ENCODE data around the gene SRPK1. TPM values are rescaled to one million over a fixed set of nuclear protein-coding genes. Genes with fewer than 3 reads are reported as not detected.

The SRPK1 gene
- total RNA-seq, 4 donors from 2014 or later = 38.2 to 104 (median 56.7) TPM

DNA sequence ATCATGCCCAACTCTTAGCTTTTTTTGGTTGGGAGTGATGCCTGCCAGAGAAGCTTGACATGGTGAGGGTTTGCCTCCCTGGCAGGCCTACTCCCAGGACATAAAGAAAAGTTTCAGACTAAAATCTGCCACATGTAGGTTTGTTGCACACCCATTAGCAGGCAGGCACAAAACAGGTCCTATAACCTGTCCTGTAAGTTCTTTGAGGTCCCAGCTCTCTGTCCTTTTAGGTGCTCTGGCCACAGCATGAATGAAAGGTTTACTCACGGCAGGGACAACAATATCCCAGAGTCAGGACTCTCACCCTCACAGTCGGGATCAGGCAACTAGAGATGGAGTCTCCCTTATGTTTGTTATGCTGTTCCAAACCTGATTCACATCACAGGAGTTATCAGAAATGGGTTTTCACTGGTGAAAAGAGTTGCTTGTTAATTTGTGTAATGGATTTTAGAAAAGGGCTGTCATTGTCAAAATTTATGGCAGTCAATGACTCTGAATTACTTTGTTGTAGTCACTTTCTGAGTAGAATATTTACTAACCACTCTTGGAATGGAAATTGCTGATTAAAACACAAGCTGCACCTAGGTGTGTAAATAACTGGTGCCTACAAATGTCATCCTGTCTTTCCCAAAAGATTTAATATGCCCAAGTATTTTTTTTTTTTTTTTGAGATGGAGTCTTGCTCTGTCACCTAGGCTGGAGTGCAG is 5.8 kb upstream of the SRPK1 start:
- Histone ChIP-seq H3K4me3 (no peak overlapping the region), H3K9me3 (no peaks in the 10 kb centered on the region), H3K27me3 (no peaks in the 10 kb centered on the region), H3K4me1 (peaks cover 8 to 9% of the 10 kb centered on the region in 2 donors), H3K27ac (no peak overlapping the region), H3K36me3 (no peaks in the 10 kb centered on the region)
- ATAC-seq (no peak), DNase-seq (no peak)
- TF ChIP-seq, protein P1, sequence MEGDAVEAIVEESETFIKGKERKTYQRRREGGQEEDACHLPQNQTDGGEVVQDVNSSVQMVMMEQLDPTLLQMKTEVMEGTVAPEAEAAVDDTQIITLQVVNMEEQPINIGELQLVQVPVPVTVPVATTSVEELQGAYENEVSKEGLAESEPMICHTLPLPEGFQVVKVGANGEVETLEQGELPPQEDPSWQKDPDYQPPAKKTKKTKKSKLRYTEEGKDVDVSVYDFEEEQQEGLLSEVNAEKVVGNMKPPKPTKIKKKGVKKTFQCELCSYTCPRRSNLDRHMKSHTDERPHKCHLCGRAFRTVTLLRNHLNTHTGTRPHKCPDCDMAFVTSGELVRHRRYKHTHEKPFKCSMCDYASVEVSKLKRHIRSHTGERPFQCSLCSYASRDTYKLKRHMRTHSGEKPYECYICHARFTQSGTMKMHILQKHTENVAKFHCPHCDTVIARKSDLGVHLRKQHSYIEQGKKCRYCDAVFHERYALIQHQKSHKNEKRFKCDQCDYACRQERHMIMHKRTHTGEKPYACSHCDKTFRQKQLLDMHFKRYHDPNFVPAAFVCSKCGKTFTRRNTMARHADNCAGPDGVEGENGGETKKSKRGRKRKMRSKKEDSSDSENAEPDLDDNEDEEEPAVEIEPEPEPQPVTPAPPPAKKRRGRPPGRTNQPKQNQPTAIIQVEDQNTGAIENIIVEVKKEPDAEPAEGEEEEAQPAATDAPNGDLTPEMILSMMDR (IDR thresholded peaks at IDR 0.05 in 4 of 5, conservative IDR thresholded peaks at IDR 0.05 in 1 of 5) = no peak
- TF ChIP-seq POLR2A (IDR thresholded peaks at IDR 0.05) = no peak
- intact Hi-C loops (cut with DNase I; ENCODE audit: low total_unique reads) (loop anchor here (10.0 kb wide), 1 partner anchor 168 kb away; no protein-coding TSS in a partner anchor), in situ Hi-C loops (cut with MboI; ENCODE audit: low sequenced_read_pairs in 4 of 4) (no loop called here)

DNA sequence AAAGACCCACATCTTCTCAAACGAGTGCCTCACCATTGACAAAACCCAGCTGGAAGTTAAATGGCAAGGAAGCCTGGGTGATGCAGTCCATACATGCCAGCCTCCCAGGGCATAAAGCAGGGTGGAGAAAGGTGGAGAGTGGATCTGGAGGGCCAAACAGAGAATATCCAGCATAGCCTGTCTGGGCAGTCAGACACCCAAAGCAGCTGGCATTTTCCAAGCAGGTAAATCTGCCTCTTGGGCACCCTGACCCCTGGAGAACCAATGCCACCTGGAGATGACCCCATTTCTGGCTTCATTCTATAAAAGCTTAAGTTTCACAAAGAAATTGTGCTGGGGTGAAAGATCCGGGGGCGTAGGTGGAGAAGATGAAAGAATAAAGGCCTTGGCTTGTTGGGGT is 5.1 kb upstream of the SRPK1 start:
- intact Hi-C loops (cut with DNase I; ENCODE audit: low total_unique reads) = loop anchor here (10.0 kb wide), 1 partner anchor 169 kb away; no protein-coding TSS in a partner anchor
- in situ Hi-C loops (cut with MboI; ENCODE audit: low sequenced_read_pairs in 4 of 4) = no loop called here

DNA sequence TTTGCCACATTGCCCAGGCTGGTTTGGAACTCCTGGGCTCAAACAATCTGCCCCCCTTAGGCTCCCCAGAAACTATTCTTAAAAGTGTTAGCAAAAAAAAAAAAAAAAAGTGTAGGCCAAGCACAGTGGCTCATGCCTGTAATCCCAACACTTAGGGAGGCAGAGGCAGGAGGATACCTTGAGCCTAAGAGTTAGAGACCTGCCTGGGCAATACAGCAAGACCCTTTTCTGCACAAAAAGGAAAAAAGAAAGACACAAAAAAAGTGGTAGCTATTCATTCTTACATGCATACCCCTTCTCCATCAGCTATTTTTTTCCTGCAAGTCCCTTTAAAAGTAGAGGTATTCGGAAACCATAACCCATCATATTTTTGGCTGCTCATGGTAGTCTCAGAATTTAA is 3.2 kb upstream of the SRPK1 start:
- in situ Hi-C loops (cut with MboI; ENCODE audit: low sequenced_read_pairs in 4 of 4) = no loop called here
- no peak for TF ChIP-seq POLR2A (IDR thresholded peaks at IDR 0.05)
- TF ChIP-seq, protein P1 (IDR thresholded peaks at IDR 0.05 in 4 of 5, conservative IDR thresholded peaks at IDR 0.05 in 1 of 5) = no peak

More for the DNA sequence above, 5.1 kb upstream of the SRPK1 start:
- DNase-seq (no peak), ATAC-seq (no peak)
- H3K4me1 ChIP-seq = peaks cover 9 to 10% of the 10 kb centered on the region in 2 donors
- H3K27me3 ChIP-seq = no peaks in the 10 kb centered on the region
- H3K36me3 ChIP-seq = no peaks in the 10 kb centered on the region
- H3K9me3 ChIP-seq = no peaks in the 10 kb centered on the region
- no peak overlapping the region for H3K27ac ChIP-seq
- H3K4me3 ChIP-seq = no peak overlapping the region
- TF ChIP-seq, protein P1 (IDR thresholded peaks at IDR 0.05 in 4 of 5, conservative IDR thresholded peaks at IDR 0.05 in 1 of 5) = no peak
- no peak for TF ChIP-seq POLR2A (IDR thresholded peaks at IDR 0.05)

DNA sequence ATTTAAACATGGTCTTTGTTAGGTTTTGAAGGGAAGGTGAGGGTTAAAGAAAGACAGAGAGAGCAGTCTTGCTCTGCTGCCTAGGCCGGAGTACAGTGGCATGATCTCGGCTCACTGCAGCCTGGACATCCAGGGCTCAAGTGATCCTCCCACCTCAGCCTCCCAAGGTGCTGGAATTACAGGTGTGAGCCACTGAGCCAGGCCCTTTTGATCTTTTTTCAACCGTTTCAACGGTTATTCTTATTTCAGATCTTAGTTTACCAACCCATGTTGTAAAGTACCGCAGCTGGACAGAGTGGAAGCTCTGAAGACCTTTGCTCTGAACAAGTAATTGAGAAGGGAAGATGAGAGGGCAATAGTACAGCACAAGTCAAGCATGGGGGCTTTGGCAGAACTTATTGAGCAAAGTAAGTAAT is 1.2 kb upstream of the SRPK1 start:
- Histone ChIP-seq H3K27ac (peak overlapping the region in 3 of 4 donors; percentile 79 to 90 (median 79)), H3K9me3 (no peaks in the 10 kb centered on the region), H3K36me3 (no peaks in the 10 kb centered on the region), H3K4me1 (peaks cover 21 to 22% of the 10 kb centered on the region in 2 donors), H3K4me3 (peak overlapping the region in 3 of 4 donors; percentile 62 to 85 (median 71)), H3K27me3 (no peaks in the 10 kb centered on the region)
- intact Hi-C loops (cut with DNase I; ENCODE audit: low total_unique reads) (loop anchor here (5.0 to 10.0 kb wide), 2 partner anchors 105 to 173 kb away; partner anchors contain the start of gene MAPK14), in situ Hi-C loops (cut with MboI; ENCODE audit: low sequenced_read_pairs in 4 of 4) (no loop called here)
- no peak for TF ChIP-seq POLR2A (IDR thresholded peaks at IDR 0.05)
- ATAC-seq (no peak), DNase-seq (no peak)

More for the DNA sequence above, 3.2 kb upstream of the SRPK1 start:
- no peaks in the 10 kb centered on the region for H3K27me3 ChIP-seq
- DNase-seq = no peak
- H3K36me3 ChIP-seq = no peaks in the 10 kb centered on the region
- no peak for ATAC-seq
- peaks cover 14 to 18% of the 10 kb centered on the region in 2 donors for H3K4me1 ChIP-seq
- no peaks in the 10 kb centered on the region for H3K9me3 ChIP-seq
- intact Hi-C loops (cut with DNase I; ENCODE audit: low total_unique reads) = loop anchor here (5.0 to 10.0 kb wide), 2 partner anchors 103 to 171 kb away; partner anchors contain the start of gene MAPK14
- H3K4me3 ChIP-seq = no peak overlapping the region
- no peak overlapping the region for H3K27ac ChIP-seq

All from gastrocnemius medialis (tissue), 4 donors.